DND-41 (cell line): ENCODE measurements around the gene PLEKHA5.

Experiments
- ATAC-seq: fragments of 200-7000 bp; cut with Tn5 transposase; 3 replicates; pipeline ENCODE4 v1.9.1; 2021; ENCODE audit warnings: low read depth; ENCODE audit not compliant: insufficient read depth
- DNase-seq: peaks from one replicate; pipeline ENCODE4 v3.0.0-alpha.2; 2020
- H2AFZ ChIP-seq: 2 replicates; pipeline ENCODE4 v1.6.0; 2012; ENCODE audit warnings: low read depth, low read length
- H3K27ac ChIP-seq: 2 replicates; pipeline ENCODE4 v1.5.1; 2012; ENCODE audit warnings: low read length, inconsistent platforms
- H3K27me3 ChIP-seq: fragments of 200-600 bp; sonication (generic); 2 replicates; pipeline ENCODE4 v1.6.0; 2012; ENCODE audit warnings: low read length, mild to moderate bottlenecking, inconsistent platforms; ENCODE audit not compliant: insufficient read depth, poor library complexity
- H3K36me3 ChIP-seq: 2 replicates; pipeline ENCODE4 v1.5.1; 2012; ENCODE audit warnings: low read length, inconsistent platforms; ENCODE audit not compliant: insufficient read depth
- H3K4me1 ChIP-seq: 2 replicates; pipeline ENCODE4 v1.5.1; 2012; ENCODE audit warnings: mild to moderate bottlenecking, low read length; ENCODE audit not compliant: insufficient read depth
- H3K4me2 ChIP-seq: 2 replicates; pipeline ENCODE4 v1.6.0; 2012; ENCODE audit warnings: mild to moderate bottlenecking, moderate library complexity, low read length, inconsistent platforms; ENCODE audit not compliant: insufficient read depth
- H3K4me3 ChIP-seq, 2 experiments: fragments of 200-600 bp in 1 of 2; shearing (Covaris generic) in 1 of 2; 2 replicates each; pipeline ENCODE4 v1.5.1; 2012 to 2016; ENCODE audit warnings: inconsistent platforms in 2 of 2, low read length in 2 of 2, mild to moderate bottlenecking in 2 of 2, low read depth in 1 of 2, moderate library complexity in 1 of 2
- H3K79me2 ChIP-seq: 2 replicates; pipeline ENCODE4 v1.6.0; 2012; ENCODE audit warnings: low read length, inconsistent platforms; ENCODE audit not compliant: insufficient read depth
- H3K9ac ChIP-seq: 2 replicates; pipeline ENCODE4 v1.6.0; 2012; ENCODE audit warnings: low read depth, mild to moderate bottlenecking, inconsistent platforms, low read length, moderate library complexity
- H3K9me3 ChIP-seq: 2 replicates; pipeline ENCODE4 v1.5.1; 2012; ENCODE audit warnings: low read length, moderate library complexity, mild to moderate bottlenecking, inconsistent platforms; ENCODE audit not compliant: insufficient read depth, severe bottlenecking
- H4K20me1 ChIP-seq: 2 replicates; pipeline ENCODE4 v1.6.0; 2012; ENCODE audit warnings: low read length; ENCODE audit not compliant: insufficient read depth
- EZH2 ChIP-seq: IDR thresholded peaks from 3 replicates; pipeline ENCODE4 v1.6.1; 2012; ENCODE audit warnings: borderline replicate concordance, low read depth, mild to moderate bottlenecking, moderate library complexity, low read length, inconsistent platforms; ENCODE audit not compliant: severe bottlenecking
- TF ChIP-seq, protein P1 (sequence below): IDR thresholded peaks from 2 replicates; pipeline ENCODE4 v1.5.1; 2012; ENCODE audit warnings: borderline replicate concordance, low read length, moderate library complexity, mild to moderate bottlenecking; ENCODE audit not compliant: poor library complexity, severe bottlenecking; ENCODE audit errors: extremely low read depth

The PLEKHA5 gene

DNA sequence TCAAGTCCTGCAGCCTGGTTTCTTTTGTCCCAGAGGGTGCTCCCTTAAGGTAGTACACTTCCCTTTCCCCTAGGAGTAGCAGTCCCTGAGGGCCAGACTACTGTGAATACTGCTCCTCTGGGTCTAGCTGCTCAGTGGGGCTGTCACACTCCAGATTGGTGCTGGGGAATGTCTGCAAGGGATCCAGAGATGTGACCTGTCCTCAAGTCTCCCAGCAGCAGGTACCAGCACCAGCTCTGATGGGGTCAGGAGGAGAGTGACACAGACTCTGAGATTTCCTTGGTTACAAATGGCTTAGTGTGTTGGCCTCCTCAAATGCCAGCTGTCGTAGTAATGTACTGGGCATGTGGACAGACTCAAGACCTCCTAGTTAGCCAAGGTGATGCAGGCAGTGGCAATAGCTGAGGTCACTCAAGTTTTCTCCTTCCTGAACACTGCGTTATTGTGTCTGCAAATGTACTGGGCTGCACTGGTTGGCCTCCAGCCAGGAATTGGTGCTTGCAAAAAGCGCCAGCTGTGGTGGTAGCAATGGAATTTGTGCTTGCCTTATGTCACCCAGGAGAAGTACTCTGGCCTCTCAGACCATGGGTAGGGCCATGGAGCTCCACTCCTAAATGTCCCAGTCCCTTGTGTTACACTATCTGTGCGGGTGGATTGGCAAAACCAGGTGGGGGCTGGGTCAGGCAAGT is 273.4 kb downstream of the PLEKHA5 start:
- Histone ChIP-seq H3K9me3 (no peaks in the 10 kb centered on the region), H3K4me2 (no peak overlapping the region), H4K20me1 (no peaks in the 10 kb centered on the region), H3K9ac (no peak overlapping the region), H3K36me3 (no peaks in the 10 kb centered on the region), H3K4me1 (peaks cover 33% of the 10 kb centered on the region), H3K27ac (peak overlapping the region; percentile 81), H3K79me2 (no peaks in the 10 kb centered on the region), H3K27me3 (no peaks in the 10 kb centered on the region), H2AFZ (peak overlapping the region; percentile 53), H3K4me3 (no peak overlapping the region)
- TF ChIP-seq, protein P1, sequence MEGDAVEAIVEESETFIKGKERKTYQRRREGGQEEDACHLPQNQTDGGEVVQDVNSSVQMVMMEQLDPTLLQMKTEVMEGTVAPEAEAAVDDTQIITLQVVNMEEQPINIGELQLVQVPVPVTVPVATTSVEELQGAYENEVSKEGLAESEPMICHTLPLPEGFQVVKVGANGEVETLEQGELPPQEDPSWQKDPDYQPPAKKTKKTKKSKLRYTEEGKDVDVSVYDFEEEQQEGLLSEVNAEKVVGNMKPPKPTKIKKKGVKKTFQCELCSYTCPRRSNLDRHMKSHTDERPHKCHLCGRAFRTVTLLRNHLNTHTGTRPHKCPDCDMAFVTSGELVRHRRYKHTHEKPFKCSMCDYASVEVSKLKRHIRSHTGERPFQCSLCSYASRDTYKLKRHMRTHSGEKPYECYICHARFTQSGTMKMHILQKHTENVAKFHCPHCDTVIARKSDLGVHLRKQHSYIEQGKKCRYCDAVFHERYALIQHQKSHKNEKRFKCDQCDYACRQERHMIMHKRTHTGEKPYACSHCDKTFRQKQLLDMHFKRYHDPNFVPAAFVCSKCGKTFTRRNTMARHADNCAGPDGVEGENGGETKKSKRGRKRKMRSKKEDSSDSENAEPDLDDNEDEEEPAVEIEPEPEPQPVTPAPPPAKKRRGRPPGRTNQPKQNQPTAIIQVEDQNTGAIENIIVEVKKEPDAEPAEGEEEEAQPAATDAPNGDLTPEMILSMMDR = no peak
- TF ChIP-seq EZH2 = no peak
- ATAC-seq (no peak), DNase-seq (peak; percentile 33)

GRCh38 chr12:19404242-19404880 is 274.8 kb downstream of the PLEKHA5 start:
- Histone ChIP-seq H3K4me1 (peaks cover 36% of the 10 kb centered on the region), H3K9me3 (no peaks in the 10 kb centered on the region), H3K79me2 (no peaks in the 10 kb centered on the region), H3K36me3 (no peaks in the 10 kb centered on the region), H3K4me3 (0 out of 4 replicates have a peak overlapping the region, but pooled peaks of 1 of the 2 experiments have one; percentile 17), H3K4me2 (peak overlapping the region; percentile 14; the same call in 1 of the 2 replicates), H3K27me3 (no peaks in the 10 kb centered on the region), H3K9ac (peak overlapping the region; percentile 26; the same call in 1 of the 2 replicates), H3K27ac (peak overlapping the region; percentile 81), H4K20me1 (no peaks in the 10 kb centered on the region), H2AFZ (peak overlapping the region; percentile 55)
- TF ChIP-seq, protein P1 = no peak
- no peak for TF ChIP-seq EZH2
- peak; percentile 81 for DNase-seq
- peak; percentile 96 for ATAC-seq

DNA sequence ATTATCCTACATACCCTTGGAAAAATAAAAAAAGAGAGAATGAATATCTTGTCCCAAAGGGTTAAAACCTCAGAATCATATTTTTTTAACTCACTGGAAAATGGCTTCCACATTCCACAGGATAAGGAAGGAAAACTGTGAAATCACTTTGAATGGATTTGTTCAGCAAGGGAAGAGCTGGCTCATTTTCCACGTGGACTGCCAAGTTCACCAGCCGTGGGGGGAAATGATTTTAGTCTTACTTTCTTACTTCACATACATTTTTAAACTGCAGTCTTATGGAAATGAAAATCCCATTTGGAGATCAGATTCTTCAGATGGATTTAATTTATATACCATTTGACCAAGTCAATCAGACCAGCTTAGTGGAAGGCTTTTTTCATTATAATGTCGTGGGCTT is 279.8 kb downstream of the PLEKHA5 start:
- H4K20me1 ChIP-seq = no peaks in the 10 kb centered on the region
- no peaks in the 10 kb centered on the region for H3K79me2 ChIP-seq
- DNase-seq (no peak), ATAC-seq (no peak)
- H2AFZ ChIP-seq = 0 out of 2 replicates have a peak overlapping the region, but pooled peaks have one; percentile 46
- H3K36me3 ChIP-seq = no peaks in the 10 kb centered on the region
- H3K4me1 ChIP-seq = peaks cover 39% of the 10 kb centered on the region
- TF ChIP-seq, protein P1 = no peak
- no peak for TF ChIP-seq EZH2
- no peaks in the 10 kb centered on the region for H3K9me3 ChIP-seq
- H3K9ac ChIP-seq = no peak overlapping the region
- no peak overlapping the region for H3K4me3 ChIP-seq
- H3K4me2 ChIP-seq = no peak overlapping the region
- H3K27ac ChIP-seq = 0 out of 2 replicates have a peak overlapping the region, but pooled peaks have one; percentile 23
- H3K27me3 ChIP-seq = no peaks in the 10 kb centered on the region
